HFFc6 (cell line): Measurements from ENCODE around the gene OPN4. TPM values are rescaled to one million over a fixed set of nuclear protein-coding genes. Genes with fewer than 3 reads are reported as not detected.

Source experiments
- DNase-seq: peaks from one replicate; pipeline ENCODE4 v3.0.0-alpha.2; 2018
- H3K27ac Mint-ChIP-seq: 2 replicates; pipeline ENCODE4 v1.8.0; 2020; ENCODE audit warnings: mild to moderate bottlenecking, mixed read lengths
- H3K27me3 Mint-ChIP-seq: 2 replicates; pipeline ENCODE4 v1.8.0; 2021; ENCODE audit warnings: mild to moderate bottlenecking, moderate library complexity, mixed read lengths; ENCODE audit not compliant: insufficient read depth
- H3K36me3 Mint-ChIP-seq: 2 replicates; pipeline ENCODE4 v1.8.0; 2021; ENCODE audit warnings: low read depth, mixed read lengths
- H3K4me1 Mint-ChIP-seq: 2 replicates; pipeline ENCODE4 v1.8.0; 2020; ENCODE audit warnings: low read depth, mixed read lengths
- H3K4me3 Mint-ChIP-seq: 2 replicates; pipeline ENCODE4 v1.8.0; 2020; ENCODE audit warnings: mild to moderate bottlenecking, moderate library complexity, mixed read lengths
- H3K9me3 Mint-ChIP-seq: 2 replicates; pipeline ENCODE4 v1.8.0; 2020; ENCODE audit warnings: mild to moderate bottlenecking, mixed read lengths
- CTCF ChIP-seq: fragments of 200-600 bp; sonication (generic); IDR thresholded peaks from 2 replicates; pipeline ENCODE4 v1.5.0; 2021; ENCODE audit warnings: antibody characterized with exemption, mild to moderate bottlenecking
- total RNA-seq, 6 experiments: library from RNA; stranded (reverse); fragmentation: NEBNext Ultra II Directional; extraction: Animal tissue kit (Norgen Biotek cat#: 25700); gene quantifications; 2 replicates in 1 of 6; 3 replicates in 5 of 6; pipeline ENCODE4 v1.2.3, GENCODE V29; 2021

Gene OPN4
- total RNA-seq, 6 experiments from 2014 or later, result not detected

GRCh38 chr10:86632951-86633350 lies 21.4 kb upstream of the OPN4 start:
- H3K36me3 Mint-ChIP-seq, result no peaks in the 10 kb centered on the region; the same call in 1 of the 2 replicates
- DNase-seq, result no peak
- H3K4me1 Mint-ChIP-seq, result peaks cover 40% of the 10 kb centered on the region
- no peak for TF ChIP-seq CTCF
- H3K9me3 Mint-ChIP-seq, result no peaks in the 10 kb centered on the region
- H3K27ac Mint-ChIP-seq, result no peak overlapping the region
- H3K4me3 Mint-ChIP-seq, result no peak overlapping the region
- H3K27me3 Mint-ChIP-seq, result peaks cover 10% of the 10 kb centered on the region; the same call in 1 of the 2 replicates

GRCh38 chr10:86635402-86635801 lies 18.9 kb upstream of the OPN4 start:
- peak overlapping the region; percentile 39 for H3K4me3 Mint-ChIP-seq
- peaks cover 3% of the 10 kb centered on the region for H3K27me3 Mint-ChIP-seq
- H3K9me3 Mint-ChIP-seq, result no peaks in the 10 kb centered on the region
- peaks cover 41% of the 10 kb centered on the region for H3K4me1 Mint-ChIP-seq
- no peak for TF ChIP-seq CTCF
- H3K36me3 Mint-ChIP-seq, result no peaks in the 10 kb centered on the region; the same call in 1 of the 2 replicates
- H3K27ac Mint-ChIP-seq, result peak overlapping the region; percentile 69
- peak; percentile 90 for DNase-seq

- peaks cover 3% of the 10 kb centered on the region for H3K27me3 Mint-ChIP-seq
- H3K27ac Mint-ChIP-seq, result peak overlapping the region; percentile 69; the same call in 1 of the 2 replicates
- no peak for TF ChIP-seq CTCF
- peak; percentile 3 for DNase-seq
- peak overlapping the region; percentile 24; the same call in 1 of the 2 replicates for H3K4me3 Mint-ChIP-seq
- peaks cover 41% of the 10 kb centered on the region for H3K4me1 Mint-ChIP-seq
- no peaks in the 10 kb centered on the region for H3K9me3 Mint-ChIP-seq
- H3K36me3 Mint-ChIP-seq, result no peaks in the 10 kb centered on the region; the same call in 1 of the 2 replicates
Observed at GRCh38 chr10:86636311-86636710, 18.0 kb upstream of the OPN4 start.

- DNase-seq, result no peak
- Mint-ChIP-seq H3K36me3 (no peaks in the 10 kb centered on the region), H3K27me3 (peaks cover 4% of the 10 kb centered on the region), H3K4me3 (no peak overlapping the region), H3K9me3 (no peaks in the 10 kb centered on the region), H3K4me1 (peaks cover 51% of the 10 kb centered on the region), H3K27ac (no peak overlapping the region)
- TF ChIP-seq CTCF, result no peak
Observed at GRCh38 chr10:86642021-86642420, 12.3 kb upstream of the OPN4 start.

- Mint-ChIP-seq H3K27me3 (peaks cover 4% of the 10 kb centered on the region), H3K27ac (no peak overlapping the region), H3K9me3 (no peaks in the 10 kb centered on the region), H3K4me1 (peaks cover 51% of the 10 kb centered on the region), H3K36me3 (no peaks in the 10 kb centered on the region), H3K4me3 (no peak overlapping the region)
- TF ChIP-seq CTCF, result 0 out of 2 replicates have a peak, but pooled peaks have one; percentile 2
- peak; percentile 45 for DNase-seq
Observed at GRCh38 chr10:86642499-86642898, 11.8 kb upstream of the OPN4 start.
